Right atrium auricular region (tissue), 2 donors: Measurements from ENCODE around the gene NDUFV3. TPM values are rescaled to one million over a fixed set of nuclear protein-coding genes. Genes with fewer than 3 reads are reported as not detected.

Experiments
- DNase-seq: peaks from one replicate; pipeline ENCODE4 v3.0.0-alpha.2; 2019; ENCODE audit warnings: low spot score
- H3K27ac ChIP-seq, 2 donors: fragments of 200-600 bp; sonication (generic); 1 replicate in 1 of 2; 2 replicates in 1 of 2; pipeline ENCODE4 v1.5.1; 2016 to 2019
- H3K27me3 ChIP-seq, 2 donors: fragments of 200-600 bp; sonication (generic); one replicate each; pipeline versions ENCODE4 v1.5.1 to v1.6.0; 2017 to 2019
- H3K36me3 ChIP-seq: fragments of 200-600 bp; sonication (generic); one replicate; pipeline ENCODE4 v1.5.1; 2016
- H3K4me1 ChIP-seq, 2 donors: fragments of 200-600 bp; sonication (generic); one replicate each; pipeline versions ENCODE4 v1.5.1 to v1.6.0; 2017 to 2019
- H3K4me3 ChIP-seq, 2 donors: fragments of 200-600 bp; sonication (generic); 1 replicate in 1 of 2; 2 replicates in 1 of 2; pipeline ENCODE4 v1.5.1; 2017 to 2019; ENCODE audit warnings: mild to moderate bottlenecking in 1 of 2, moderate library complexity in 1 of 2
- H3K9me3 ChIP-seq, 2 donors: fragments of 200-600 bp; sonication (generic); one replicate each; pipeline ENCODE4 v1.5.1; 2019
- total RNA-seq, 2 donors: library from RNA; depleted of rRNA; stranded (reverse); fragments of >200 nt; gene quantifications; one replicate each; pipeline ENCODE4 v1.1.0, GENCODE V29; 2016
- TF ChIP-seq, protein P1 (sequence below), 2 donors: fragments of 200-600 bp; sonication (generic); IDR thresholded peaks; one replicate each; pipeline ENCODE4 v1.5.1; 2019; ENCODE audit warnings: antibody characterized with exemption in 2 of 2

The NDUFV3 gene
- total RNA-seq, 2 donors from 2014 or later = 28.8 to 37.4 TPM

- TF ChIP-seq, protein P1, sequence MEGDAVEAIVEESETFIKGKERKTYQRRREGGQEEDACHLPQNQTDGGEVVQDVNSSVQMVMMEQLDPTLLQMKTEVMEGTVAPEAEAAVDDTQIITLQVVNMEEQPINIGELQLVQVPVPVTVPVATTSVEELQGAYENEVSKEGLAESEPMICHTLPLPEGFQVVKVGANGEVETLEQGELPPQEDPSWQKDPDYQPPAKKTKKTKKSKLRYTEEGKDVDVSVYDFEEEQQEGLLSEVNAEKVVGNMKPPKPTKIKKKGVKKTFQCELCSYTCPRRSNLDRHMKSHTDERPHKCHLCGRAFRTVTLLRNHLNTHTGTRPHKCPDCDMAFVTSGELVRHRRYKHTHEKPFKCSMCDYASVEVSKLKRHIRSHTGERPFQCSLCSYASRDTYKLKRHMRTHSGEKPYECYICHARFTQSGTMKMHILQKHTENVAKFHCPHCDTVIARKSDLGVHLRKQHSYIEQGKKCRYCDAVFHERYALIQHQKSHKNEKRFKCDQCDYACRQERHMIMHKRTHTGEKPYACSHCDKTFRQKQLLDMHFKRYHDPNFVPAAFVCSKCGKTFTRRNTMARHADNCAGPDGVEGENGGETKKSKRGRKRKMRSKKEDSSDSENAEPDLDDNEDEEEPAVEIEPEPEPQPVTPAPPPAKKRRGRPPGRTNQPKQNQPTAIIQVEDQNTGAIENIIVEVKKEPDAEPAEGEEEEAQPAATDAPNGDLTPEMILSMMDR (IDR thresholded peaks at IDR 0.05) = no peak
- Histone ChIP-seq H3K27ac (peak overlapping the region; percentile 77 to 84), H3K9me3 (no peaks in the 10 kb centered on the region), H3K4me3 (peak overlapping the region; percentile 84 to 93), H3K36me3 (peaks cover 3% of the 10 kb centered on the region), H3K4me1 (peaks cover 0 to 18% of the 10 kb centered on the region in 2 donors), H3K27me3 (no peaks in the 10 kb centered on the region)
- no peak for DNase-seq
These were observed 14.5 kb upstream of the NDUFV3 start for GRCh38 chr21:42878678-42878992.

DNA sequence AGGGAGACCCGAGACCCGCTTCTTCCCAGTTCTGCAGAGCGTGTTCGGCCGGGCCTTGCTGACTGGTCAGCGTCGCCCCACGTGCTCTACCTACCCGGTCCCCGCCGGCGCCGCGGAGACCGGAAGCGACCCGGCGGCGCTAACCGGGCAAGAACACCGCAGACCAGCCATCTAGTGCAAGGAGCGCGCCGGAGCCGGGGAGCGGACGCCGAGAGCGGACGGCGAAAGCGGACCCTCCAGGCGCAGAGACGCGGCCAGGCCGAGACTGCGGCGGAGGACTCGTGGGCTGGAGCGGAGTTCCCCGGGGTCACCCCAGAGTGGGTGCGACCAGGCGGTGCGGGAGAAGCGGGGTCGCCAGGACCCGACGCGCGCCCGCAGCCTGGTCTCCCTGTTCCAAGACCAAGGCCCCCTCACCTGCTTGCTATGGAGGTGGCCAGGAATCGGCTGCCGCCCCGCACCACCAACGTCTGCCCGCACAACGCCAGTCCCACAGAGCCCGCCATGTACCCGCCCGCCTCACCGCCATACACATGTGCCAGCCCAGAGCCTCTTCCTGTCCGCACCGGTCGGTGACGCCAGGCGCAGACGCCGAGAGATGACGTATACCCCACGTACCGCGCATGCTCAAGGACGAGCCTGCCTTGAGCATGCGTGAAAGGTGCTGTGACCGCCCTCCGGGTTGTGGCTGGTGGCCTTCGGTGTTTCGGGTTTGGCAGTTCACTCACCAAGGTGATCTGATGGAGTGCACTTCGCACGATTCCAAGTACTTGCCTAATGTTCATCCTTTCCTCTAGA is 13.9 kb upstream of the NDUFV3 start, which contains the start of gene WDR4:
Gene WDR4, minus strand, starts transcription at position 547 of the 795 bp plus-strand sequence. Its CDS starts 44 bp downstream, at position 503.
- no peaks in the 10 kb centered on the region for H3K36me3 ChIP-seq
- H3K9me3 ChIP-seq = no peaks in the 10 kb centered on the region
- TF ChIP-seq, protein P1 (IDR thresholded peaks at IDR 0.05) = no peak
- peaks cover 0 to 18% of the 10 kb centered on the region in 2 donors for H3K4me1 ChIP-seq
- peak; percentile 98 for DNase-seq
- H3K27me3 ChIP-seq = no peaks in the 10 kb centered on the region
- H3K27ac ChIP-seq = peak within 1 kb of the TSS; percentile 77 to 84
- H3K4me3 ChIP-seq = peak within 1 kb of the TSS; percentile 84 to 93

DNA sequence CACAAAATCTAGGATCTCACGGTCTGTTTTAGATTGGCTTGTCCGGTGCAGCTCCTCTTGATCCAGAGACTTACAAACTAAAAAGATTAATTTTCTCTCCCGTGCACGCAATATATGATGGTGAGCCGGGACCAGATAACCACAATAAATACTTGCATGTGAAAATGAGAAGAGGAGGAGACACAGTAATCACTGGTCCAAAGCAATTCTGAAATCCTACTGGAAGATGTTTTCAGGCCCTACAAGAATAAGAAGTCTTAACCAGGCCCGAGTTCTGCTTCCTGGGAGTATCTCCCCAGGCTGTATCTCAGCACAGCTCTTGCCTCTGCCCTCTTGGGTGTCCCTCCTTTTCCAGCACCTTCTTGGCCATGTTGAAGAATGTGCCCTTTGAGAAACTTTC is 12.8 kb upstream of the NDUFV3 start:
- no peaks in the 10 kb centered on the region for H3K27me3 ChIP-seq
- H3K9me3 ChIP-seq = no peaks in the 10 kb centered on the region
- peak overlapping the region in 1 of 2 donors; percentile 84 for H3K4me3 ChIP-seq
- DNase-seq = no peak
- TF ChIP-seq, protein P1 (IDR thresholded peaks at IDR 0.05) = no peak
- no peaks in the 10 kb centered on the region for H3K36me3 ChIP-seq
- H3K27ac ChIP-seq = no peak overlapping the region
- H3K4me1 ChIP-seq = peaks cover 0 to 18% of the 10 kb centered on the region in 2 donors

GRCh38 chr21:42883921-42884320 is 9.2 kb upstream of the NDUFV3 start:
- Histone ChIP-seq H3K9me3 (no peaks in the 10 kb centered on the region), H3K4me3 (no peak overlapping the region), H3K36me3 (no peaks in the 10 kb centered on the region), H3K27ac (no peak overlapping the region), H3K4me1 (peaks cover 0 to 9% of the 10 kb centered on the region in 2 donors), H3K27me3 (no peaks in the 10 kb centered on the region)
- no peak for DNase-seq
- TF ChIP-seq, protein P1 (IDR thresholded peaks at IDR 0.05) = no peak

- Histone ChIP-seq H3K4me3 (no peak overlapping the region), H3K9me3 (no peaks in the 10 kb centered on the region), H3K27me3 (no peaks in the 10 kb centered on the region), H3K4me1 (peaks cover 0 to 2% of the 10 kb centered on the region in 2 donors), H3K36me3 (no peaks in the 10 kb centered on the region), H3K27ac (no peak overlapping the region)
- DNase-seq = no peak
- TF ChIP-seq, protein P1 (IDR thresholded peaks at IDR 0.05) = no peak
These were observed 5.8 kb upstream of the NDUFV3 start for GRCh38 chr21:42887326-42887725.
